HPDE6-E6E7 (cell line): Measurements from ENCODE around the gene EGLN1.
A peak's percentile ranks its signal among the peaks of the same experiment; 100 is the strongest.
"Not testable (repeated sequence)": the region's sequence is repeated elsewhere in the genome, so short reads cannot be mapped to it uniquely, and the experiment has no call there.

Experiments
- DNase-seq: peaks from one replicate; pipeline ENCODE4 v3.0.0; 2011; ENCODE audit warnings: missing footprints; ENCODE audit errors: extremely low spot score

Gene EGLN1

GRCh38 chr1:231362325-231362724 lies 59.8 kb downstream of the EGLN1 start:
- no peak for DNase-seq

GRCh38 chr1:231359113-231359512 lies 63.0 kb downstream of the EGLN1 start:
- no peak for DNase-seq

- DNase-seq, result peak; percentile 27
Measured at GRCh38 chr1:231357831-231358354, 64.2 kb downstream of the EGLN1 start.

- DNase-seq, result no peak
Measured at GRCh38 chr1:231357187-231357772, 64.8 kb downstream of the EGLN1 start.

GRCh38 chr1:231355171-231355570 lies 66.9 kb downstream of the EGLN1 start:
- no peak for DNase-seq

GRCh38 chr1:231354330-231355020 lies 67.6 kb downstream of the EGLN1 start:
- no peak for DNase-seq

GRCh38 chr1:231353086-231353485 lies 69.0 kb downstream of the EGLN1 start:
- DNase-seq, result no peak

- DNase-seq, result no peak
Measured at GRCh38 chr1:231351816-231352215, 70.3 kb downstream of the EGLN1 start.

GRCh38 chr1:231348856-231349255 lies 73.2 kb downstream of the EGLN1 start:
- DNase-seq, result not testable (repeated sequence)

GRCh38 chr1:231348442-231348841 lies 73.6 kb downstream of the EGLN1 start:
- DNase-seq, result no peak

GRCh38 chr1:231347961-231348360 lies 74.1 kb downstream of the EGLN1 start:
- no peak for DNase-seq

GRCh38 chr1:231340328-231341013 lies 81.6 kb downstream of the EGLN1 start:
- no peak for DNase-seq

- DNase-seq, result peak; percentile 86
Measured at GRCh38 chr1:231338270-231339128, 83.6 kb downstream of the EGLN1 start, which contains the start of gene SPRTN. SPRTN (plus strand) TSS chr1:231338293; CDS start chr1:231338384, 91 bp downstream.

- DNase-seq, result peak; percentile 94
Measured at GRCh38 chr1:231337472-231338269, 84.4 kb downstream of the EGLN1 start, which contains the start of gene EXOC8. EXOC8 (minus strand) TSS chr1:231337852; CDS start chr1:231337745, 107 bp downstream.

- DNase-seq, result no peak
Measured at GRCh38 chr1:231337043-231337471, 85.0 kb downstream of the EGLN1 start.

- DNase-seq, result no peak
Measured at GRCh38 chr1:231335663-231336602, 86.2 kb downstream of the EGLN1 start.

- no peak for DNase-seq
Measured at GRCh38 chr1:231334952-231335351, 87.1 kb downstream of the EGLN1 start.

GRCh38 chr1:231334079-231334666 lies 87.9 kb downstream of the EGLN1 start:
- DNase-seq, result no peak

- DNase-seq, result no peak
Measured at GRCh38 chr1:231332761-231333160, 89.3 kb downstream of the EGLN1 start.
